Fibroblast of mammary gland (primary cell): ENCODE data around the gene GGTLC1.

ENCODE experiments used
- DNase-seq: peaks from one replicate; pipeline ENCODE4 v3.0.0-alpha.2; 2010; ENCODE audit warnings: low read depth
- H3K4me3 ChIP-seq: 2 replicates; pipeline ENCODE4 v1.5.1; 2011; ENCODE audit warnings: low read depth, mild to moderate bottlenecking, low read length, moderate library complexity; ENCODE audit not compliant: control insufficient read depth
- TF ChIP-seq, protein P1 (sequence below): conservative IDR thresholded peaks from 2 replicates; pipeline ENCODE4 v1.5.1; 2011; ENCODE audit warnings: low read depth, low read length, inconsistent platforms; ENCODE audit not compliant: control insufficient read depth, insufficient read depth

GGTLC1 gene

DNA sequence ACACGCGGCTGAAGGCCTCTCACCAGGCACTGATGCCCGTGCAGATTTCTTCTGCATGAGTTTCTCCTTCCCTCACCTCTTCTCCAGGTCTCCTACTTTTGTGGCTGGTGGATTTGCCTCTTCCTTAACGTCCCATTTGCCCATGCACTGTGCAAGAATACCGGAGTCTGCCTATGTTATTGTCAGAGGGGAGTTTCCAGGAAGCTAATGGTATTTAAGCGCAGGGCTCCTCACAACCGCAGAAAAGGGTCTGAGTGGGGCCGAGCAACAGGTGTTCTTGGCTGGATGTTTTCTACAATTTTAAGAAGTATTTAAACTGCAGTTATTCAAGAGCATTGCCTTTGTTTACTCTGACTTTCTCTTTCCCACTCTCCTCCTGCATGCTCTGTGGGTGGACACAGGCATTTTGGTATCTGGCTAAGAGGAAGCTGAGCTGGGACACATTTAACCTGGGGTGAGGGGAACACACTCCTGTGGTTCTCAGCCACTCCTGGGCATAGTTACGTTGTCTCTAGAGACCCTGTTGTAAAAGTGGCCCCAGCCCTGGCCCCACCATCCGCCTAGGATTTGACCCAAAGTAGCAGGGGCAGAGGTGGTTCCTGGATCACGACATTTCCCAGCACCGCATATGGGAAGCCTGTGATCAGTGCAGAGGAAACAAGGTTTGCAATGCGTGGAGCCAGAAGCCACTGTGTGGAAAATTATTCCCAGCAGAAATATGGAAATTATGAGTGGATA is 34.4 kb downstream of the GGTLC1 start:
- no peak for DNase-seq
- H3K4me3 ChIP-seq = no peak overlapping the region
- TF ChIP-seq, protein P1, sequence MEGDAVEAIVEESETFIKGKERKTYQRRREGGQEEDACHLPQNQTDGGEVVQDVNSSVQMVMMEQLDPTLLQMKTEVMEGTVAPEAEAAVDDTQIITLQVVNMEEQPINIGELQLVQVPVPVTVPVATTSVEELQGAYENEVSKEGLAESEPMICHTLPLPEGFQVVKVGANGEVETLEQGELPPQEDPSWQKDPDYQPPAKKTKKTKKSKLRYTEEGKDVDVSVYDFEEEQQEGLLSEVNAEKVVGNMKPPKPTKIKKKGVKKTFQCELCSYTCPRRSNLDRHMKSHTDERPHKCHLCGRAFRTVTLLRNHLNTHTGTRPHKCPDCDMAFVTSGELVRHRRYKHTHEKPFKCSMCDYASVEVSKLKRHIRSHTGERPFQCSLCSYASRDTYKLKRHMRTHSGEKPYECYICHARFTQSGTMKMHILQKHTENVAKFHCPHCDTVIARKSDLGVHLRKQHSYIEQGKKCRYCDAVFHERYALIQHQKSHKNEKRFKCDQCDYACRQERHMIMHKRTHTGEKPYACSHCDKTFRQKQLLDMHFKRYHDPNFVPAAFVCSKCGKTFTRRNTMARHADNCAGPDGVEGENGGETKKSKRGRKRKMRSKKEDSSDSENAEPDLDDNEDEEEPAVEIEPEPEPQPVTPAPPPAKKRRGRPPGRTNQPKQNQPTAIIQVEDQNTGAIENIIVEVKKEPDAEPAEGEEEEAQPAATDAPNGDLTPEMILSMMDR = no peak

DNA sequence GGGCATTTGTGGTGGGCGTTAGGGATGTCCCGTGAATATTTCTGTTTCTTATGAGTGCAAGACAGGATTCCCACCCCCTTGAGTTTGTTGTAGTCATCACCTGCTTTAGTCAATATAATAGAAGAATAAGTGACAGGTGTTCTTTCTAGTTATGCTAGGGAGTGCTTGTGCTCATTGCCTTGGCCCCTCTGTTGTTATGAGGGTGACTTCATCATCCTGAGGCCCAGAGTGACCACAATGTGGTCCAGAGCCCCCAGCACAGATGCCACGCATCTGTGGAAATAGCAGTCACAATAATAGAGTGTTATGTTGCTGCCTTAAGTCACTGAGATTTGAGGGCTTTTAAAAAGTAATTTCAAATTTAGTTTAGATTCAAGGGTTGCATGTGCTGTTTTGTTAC is 42.4 kb downstream of the GGTLC1 start:
- no peak for DNase-seq
- TF ChIP-seq, protein P1 = no peak
- H3K4me3 ChIP-seq = no peak overlapping the region

DNA sequence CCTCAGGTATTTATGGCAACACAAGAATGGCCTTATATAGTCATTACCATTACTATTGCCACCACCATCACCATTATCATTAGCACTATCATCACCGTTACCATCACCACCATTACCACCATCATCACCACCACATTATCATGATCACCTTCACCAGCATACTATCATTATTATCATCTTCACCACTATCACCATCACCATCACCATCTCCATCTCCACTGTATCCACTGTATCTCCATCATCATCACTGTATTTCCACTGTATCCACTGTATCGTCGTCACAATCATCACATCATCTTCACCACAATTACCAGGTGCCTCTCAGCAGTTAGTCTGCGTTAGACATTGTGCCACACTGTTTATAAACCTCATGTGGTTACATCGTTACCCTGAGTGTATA is 45.3 kb downstream of the GGTLC1 start:
- TF ChIP-seq, protein P1 = no peak
- no peak for DNase-seq

DNA sequence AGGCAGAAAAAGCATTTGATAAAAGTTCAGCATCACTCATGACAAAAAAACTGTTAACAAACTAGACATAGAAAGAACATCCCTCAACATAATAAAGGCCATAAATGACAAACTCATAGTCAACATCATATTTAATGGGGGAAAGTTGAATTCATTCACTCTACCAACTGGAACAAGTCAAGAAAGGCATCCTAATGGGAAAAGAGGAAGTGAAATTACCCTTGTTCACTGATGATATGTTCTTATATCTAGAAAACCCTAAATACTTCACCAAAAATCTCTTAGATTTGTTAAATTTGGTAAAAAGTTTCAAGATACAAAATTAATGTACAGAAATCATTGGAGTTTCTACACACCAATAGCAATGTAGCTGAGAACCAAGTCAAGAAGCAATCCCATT is 48.9 kb downstream of the GGTLC1 start:
- DNase-seq = no peak

More for the DNA sequence above, 45.3 kb downstream of the GGTLC1 start:
- H3K4me3 ChIP-seq = no peak overlapping the region

DNA sequence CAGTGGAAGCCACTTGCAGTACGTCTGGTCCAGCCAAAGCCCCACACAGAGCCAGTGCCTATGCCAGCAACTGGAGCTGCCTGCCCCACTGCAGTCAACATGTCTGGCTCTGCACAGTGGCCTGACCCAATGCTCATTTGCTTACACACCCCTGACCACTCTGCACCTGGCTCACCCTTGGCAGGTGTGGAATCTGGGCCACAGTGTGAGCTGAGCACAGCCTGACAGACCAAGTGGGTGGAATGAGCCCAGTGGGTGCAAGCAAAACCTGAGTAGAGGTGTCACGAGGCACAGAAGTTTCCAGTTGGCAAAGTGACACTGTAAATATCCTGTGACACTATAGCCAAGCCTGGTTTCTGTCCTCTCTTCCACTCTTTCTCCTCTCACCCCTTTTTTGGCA is 49.5 kb downstream of the GGTLC1 start:
- TF ChIP-seq, protein P1 = no peak
- H3K4me3 ChIP-seq = no peak overlapping the region
- no peak for DNase-seq

More for the DNA sequence above, 48.9 kb downstream of the GGTLC1 start:
- TF ChIP-seq, protein P1 = no peak
- no peak overlapping the region for H3K4me3 ChIP-seq

DNA sequence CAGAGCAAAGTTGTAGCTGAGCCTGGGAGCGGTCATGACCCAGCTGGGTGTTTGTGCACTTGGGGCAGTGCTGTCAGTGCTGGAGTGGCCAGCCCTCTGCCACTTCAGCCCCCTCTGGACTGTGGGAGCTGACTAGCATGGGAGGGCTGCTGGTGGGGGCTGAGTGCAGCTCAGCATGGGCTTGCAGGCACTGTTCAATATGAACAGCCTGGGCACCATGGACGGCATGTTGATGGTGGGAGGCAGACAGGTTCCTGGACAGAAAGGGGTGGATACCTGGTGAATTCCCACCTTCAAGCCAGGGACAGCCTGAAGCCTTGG is 50.5 kb downstream of the GGTLC1 start:
- no peak overlapping the region for H3K4me3 ChIP-seq
- DNase-seq = no peak
- TF ChIP-seq, protein P1 = no peak
